ENCODE results near the gene KIAA1549. TPM values are rescaled to one million over a fixed set of nuclear protein-coding genes. Genes with fewer than 3 reads are reported as not detected.

The KIAA1549 gene
- total and polyA plus RNA-seq, 2 of the 8 experiments (the other 6 are each of a cell fraction or from before 2014, with no cell fraction given): 6.5 to 17.3 TPM

DNA sequence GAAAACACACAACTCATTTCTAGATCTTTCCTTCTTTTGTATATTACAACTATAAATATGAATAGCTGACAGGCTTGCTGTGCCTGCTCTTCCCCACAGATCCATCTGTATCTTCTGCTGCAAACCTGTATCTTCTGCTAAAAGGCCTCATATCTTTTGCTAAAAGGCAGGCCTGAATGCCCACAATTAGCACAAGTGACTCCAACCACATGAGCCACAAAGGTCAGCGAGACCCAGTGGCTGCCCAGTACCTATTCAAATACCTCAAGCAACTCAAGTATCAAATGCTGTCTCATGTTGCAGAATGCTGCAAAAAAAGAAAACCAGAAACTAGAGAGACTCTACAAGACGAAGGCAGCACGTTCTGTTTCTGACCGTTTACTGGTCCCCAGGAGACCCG is 128.7 kb downstream of the KIAA1549 start (continued):
- TF ChIP-seq CHD7 (IDR thresholded peaks at IDR 0.05; ENCODE audit: insufficient replicate concordance, low read length): no peak

All from H1 (cell line).